H4 (cell line): ENCODE results near the gene STEAP4. TPM values are rescaled to one million over a fixed set of nuclear protein-coding genes. Genes with fewer than 3 reads are reported as not detected.

ENCODE experiments used
- total RNA-seq: library from RNA; depleted of rRNA; stranded (reverse); fragments of >200 nt; shearing (Covaris generic); gene quantifications from 2 replicates; pipeline ENCODE4 v1.2.3, GENCODE V29; 2014; rRNA removed

STEAP4 gene
- total RNA-seq, 1 experiment from 2014 or later = 0.02 TPM

Other genes with a start within 250 kb of the STEAP4 start
- 307 and 321 TPM in 2 replicates for gene SRI, start 86.9 kb downstream of the STEAP4 start, total RNA-seq